Activated CD4-positive, alpha-beta T cell treated with anti-CD3 and anti-CD28 coated beads, Interleukin-2, amount 10 ng/mL, durations not matched to agents 7 days and 5 days (primary cell): ENCODE results near the gene DGKG. TPM values are rescaled to one million over a fixed set of nuclear protein-coding genes. Genes with fewer than 3 reads are reported as not detected.

Experiments
- CTCF ChIA-PET: fragments of 350-600 bp; sonication (Branson Sonifier 250); formaldehyde crosslinking; loops from one replicate; lab custom pipeline; 2021; ENCODE audit warnings: antibody characterized with exemption; lab: Charles Lee
- POLR2A ChIA-PET: fragments of 350-600 bp; sonication (Branson Sonifier 250); formaldehyde crosslinking; loops from one replicate; lab custom pipeline; 2021; ENCODE audit warnings: antibody characterized with exemption; lab: Charles Lee
- DNase-seq: peaks from one replicate; pipeline ENCODE4 v3.0.0-alpha.2; 2020
- H3K27ac Mint-ChIP-seq: one replicate; pipeline ENCODE4 v1.8.0; 2021; ENCODE audit warnings: mild to moderate bottlenecking, moderate library complexity, mixed read lengths
- H3K27me3 Mint-ChIP-seq: one replicate; pipeline ENCODE4 v1.8.0; 2021; ENCODE audit warnings: mixed read lengths
- H3K36me3 Mint-ChIP-seq: one replicate; pipeline ENCODE4 v1.8.0; 2021; ENCODE audit warnings: low read depth, mixed read lengths
- H3K4me1 Mint-ChIP-seq: one replicate; pipeline ENCODE4 v1.8.0; 2021; ENCODE audit warnings: mixed read lengths
- H3K4me3 Mint-ChIP-seq: one replicate; pipeline ENCODE4 v1.8.0; 2021; ENCODE audit warnings: mild to moderate bottlenecking, moderate library complexity, mixed read lengths
- H3K9me3 Mint-ChIP-seq: one replicate; pipeline ENCODE4 v1.8.0; 2021; ENCODE audit warnings: mixed read lengths
- total RNA-seq, 2 experiments: library from RNA; stranded (reverse); gene quantifications; one replicate each; pipeline ENCODE4 v1.2.3, GENCODE V29; 2021

DGKG gene
- total RNA-seq, 2 experiments from 2014 or later: 0.04 TPM; not detected in 1

DNA sequence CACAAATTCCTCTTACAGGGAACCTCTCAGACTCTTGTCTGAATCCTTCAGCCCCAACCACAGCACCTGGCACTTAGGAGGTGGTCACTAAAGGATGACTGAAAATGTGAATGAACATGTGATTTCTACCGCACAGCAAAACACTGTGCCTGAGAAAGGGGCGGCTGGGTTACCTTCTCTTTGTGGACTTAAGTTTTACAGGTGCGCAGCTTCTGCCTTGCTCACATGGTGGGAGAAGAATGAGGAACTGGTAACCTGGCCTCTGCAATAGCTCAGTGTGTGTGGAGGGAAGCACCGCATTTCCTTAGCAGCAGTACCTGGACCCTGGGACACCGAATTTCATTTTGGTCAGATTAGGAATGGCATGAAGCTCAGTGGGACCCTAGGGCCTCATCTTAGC is 243.3 kb downstream of the DGKG start:
- H3K4me1 Mint-ChIP-seq: no peaks in the 10 kb centered on the region
- DNase-seq: no peak
- H3K9me3 Mint-ChIP-seq: no peaks in the 10 kb centered on the region
- H3K27ac Mint-ChIP-seq: no peak overlapping the region
- ChIA-PET CTCF (no interaction called here), POLR2A (no interaction called here)
- H3K36me3 Mint-ChIP-seq: no peaks in the 10 kb centered on the region
- H3K4me3 Mint-ChIP-seq: no peak overlapping the region
- peaks cover 69% of the 10 kb centered on the region for H3K27me3 Mint-ChIP-seq

GRCh38 chr3:186117521-186118134 is 244.4 kb downstream of the DGKG start:
- no peak overlapping the region for H3K4me3 Mint-ChIP-seq
- H3K27ac Mint-ChIP-seq: no peak overlapping the region
- no peaks in the 10 kb centered on the region for H3K36me3 Mint-ChIP-seq
- no peaks in the 10 kb centered on the region for H3K4me1 Mint-ChIP-seq
- H3K27me3 Mint-ChIP-seq: peaks cover 75% of the 10 kb centered on the region
- CTCF ChIA-PET: no interaction called here
- no peak for DNase-seq
- POLR2A ChIA-PET: no interaction called here
- H3K9me3 Mint-ChIP-seq: no peaks in the 10 kb centered on the region

DNA sequence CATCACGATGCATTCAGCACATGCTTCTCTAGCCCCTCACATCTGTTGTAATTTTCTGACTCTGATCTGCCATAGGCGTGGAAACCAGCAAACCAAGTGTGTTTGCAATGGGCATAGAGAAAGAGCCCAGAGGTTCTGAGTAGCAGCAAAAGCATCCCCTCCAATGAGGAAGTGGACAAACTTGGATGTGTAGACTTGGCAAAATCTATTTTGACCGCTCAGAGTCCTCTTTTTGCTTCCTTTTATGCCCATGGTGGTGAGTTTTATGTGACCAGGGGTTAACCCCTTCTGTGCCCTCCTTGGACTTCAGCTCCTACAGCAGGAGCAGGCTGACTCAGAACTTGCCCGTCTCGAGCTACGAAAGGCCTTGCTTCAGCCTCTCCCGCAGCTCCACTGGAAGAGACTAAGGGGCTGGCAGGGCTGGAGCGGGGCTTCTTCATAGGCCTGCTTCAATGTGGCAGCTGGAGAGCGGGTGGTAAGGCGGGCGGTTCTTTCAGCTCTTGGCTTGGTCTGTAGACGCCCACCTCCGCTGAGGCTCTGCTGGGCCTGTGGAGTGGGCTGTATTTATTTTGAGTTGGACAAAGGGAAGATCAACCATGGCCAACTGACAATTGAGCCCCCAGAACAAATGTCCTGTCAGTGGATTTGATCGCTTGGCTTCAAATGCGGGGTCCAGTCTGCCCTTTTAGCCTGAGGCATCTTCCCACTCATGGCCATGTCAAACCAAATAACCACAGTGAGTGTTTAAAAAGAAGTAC is 246.6 kb downstream of the DGKG start:
- no peak for DNase-seq
- H3K9me3 Mint-ChIP-seq: no peaks in the 10 kb centered on the region
- ChIA-PET POLR2A (no interaction called here), CTCF (no interaction called here)
- peaks cover 9% of the 10 kb centered on the region for H3K4me1 Mint-ChIP-seq
- peaks cover 84% of the 10 kb centered on the region for H3K27me3 Mint-ChIP-seq
- no peak overlapping the region for H3K27ac Mint-ChIP-seq
- H3K36me3 Mint-ChIP-seq: no peaks in the 10 kb centered on the region
- H3K4me3 Mint-ChIP-seq: no peak overlapping the region

GRCh38 chr3:186110975-186111974 is 250.8 kb downstream of the DGKG start:
- H3K36me3 Mint-ChIP-seq: peaks cover 2% of the 10 kb centered on the region
- H3K4me3 Mint-ChIP-seq: peak overlapping the region; percentile 34
- DNase-seq: no peak
- peaks cover 36% of the 10 kb centered on the region for H3K4me1 Mint-ChIP-seq
- POLR2A ChIA-PET: interaction anchor here (0.5 kb wide), 1 partner anchor 148 kb away, joined by 4 read pairs; no protein-coding TSS in a partner anchor
- H3K27ac Mint-ChIP-seq: no peak overlapping the region
- CTCF ChIA-PET: interaction anchor here (0.6 kb wide), 1 partner anchor 280 kb away, joined by 3 read pairs; no protein-coding TSS in a partner anchor
- peaks cover 86% of the 10 kb centered on the region for H3K27me3 Mint-ChIP-seq
- no peaks in the 10 kb centered on the region for H3K9me3 Mint-ChIP-seq

GRCh38 chr3:186109897-186110803 is 251.9 kb downstream of the DGKG start:
- Mint-ChIP-seq H3K4me3 (peak overlapping the region; percentile 74), H3K36me3 (peaks cover 2% of the 10 kb centered on the region), H3K27ac (no peak overlapping the region), H3K27me3 (peaks cover 87% of the 10 kb centered on the region), H3K9me3 (no peaks in the 10 kb centered on the region), H3K4me1 (peaks cover 36% of the 10 kb centered on the region)
- no peak for DNase-seq
- POLR2A ChIA-PET: interaction anchor here (0.6 kb wide), 1 partner anchor 167 kb away, joined by 3 read pairs; no protein-coding TSS in a partner anchor
- CTCF ChIA-PET: interaction anchor here (0.6 to 1.0 kb wide), 2 partner anchors 167 to 279 kb away, joined by 3 read pairs; no protein-coding TSS in a partner anchor

GRCh38 chr3:186108941-186109865 is 252.8 kb downstream of the DGKG start, which contains the start of gene ETV5:
ETV5 (minus strand) TSS chr3:186109089; CDS start chr3:186105868, 3,221 bp downstream.
- Mint-ChIP-seq H3K27me3 (peaks cover 84% of the 10 kb centered on the region), H3K4me1 (peaks cover 36% of the 10 kb centered on the region), H3K4me3 (peak within 1 kb of the TSS; percentile 74), H3K36me3 (peaks cover 2% of the 10 kb centered on the region), H3K27ac (peak within 1 kb of the TSS; percentile 68), H3K9me3 (no peaks in the 10 kb centered on the region)
- DNase-seq: peak; percentile 92
- CTCF ChIA-PET: interaction anchor here (1.0 to 1.1 kb wide), 2 partner anchors 166 to 452 kb away, joined by 3 to 4 read pairs; no protein-coding TSS in a partner anchor
- POLR2A ChIA-PET: no interaction called here

DNA sequence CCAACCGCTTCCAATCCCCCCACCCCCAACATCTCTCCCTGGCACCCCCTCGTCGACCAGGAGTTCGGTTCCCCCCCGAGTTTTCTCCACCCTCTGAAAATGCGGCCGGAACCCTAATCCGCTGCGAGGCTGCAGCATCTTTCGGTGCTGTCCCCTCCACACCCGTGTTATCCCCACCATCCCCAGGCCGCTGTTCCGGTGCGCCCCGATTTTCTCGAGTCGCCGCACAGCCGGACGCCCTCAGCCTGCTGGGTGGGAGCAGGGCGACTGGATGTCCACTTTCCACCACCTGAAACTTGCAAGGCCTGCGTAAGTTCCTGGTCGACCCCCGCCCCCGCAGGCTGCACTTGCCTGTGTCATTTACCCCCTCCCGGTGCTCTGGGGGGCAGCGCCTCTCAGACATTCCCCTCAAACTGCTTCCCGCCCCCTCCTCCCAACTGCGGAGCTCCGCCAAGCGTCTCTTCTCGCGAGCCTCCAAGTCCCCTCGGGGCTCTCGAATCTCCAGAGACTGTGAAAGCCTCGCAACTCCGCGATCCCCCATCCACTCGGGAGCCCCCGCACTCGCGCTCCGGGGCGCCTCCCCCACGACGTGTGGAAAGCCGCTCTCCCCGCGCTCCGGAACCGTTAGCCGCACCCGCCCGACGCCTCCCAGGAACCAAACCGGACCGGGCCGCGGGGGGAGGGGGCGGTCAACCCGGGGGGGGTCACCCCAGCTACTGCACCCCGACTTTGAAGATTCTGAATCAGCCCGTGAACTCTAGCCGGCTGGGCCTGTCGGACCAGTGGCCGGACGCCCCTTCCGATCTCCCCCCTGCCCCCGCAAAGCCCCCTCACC is 253.7 kb downstream of the DGKG start:
- DNase-seq: peak; percentile 21
- H3K9me3 Mint-ChIP-seq: no peaks in the 10 kb centered on the region
- ChIA-PET POLR2A (no interaction called here), CTCF (interaction anchor here (1.1 kb wide), 1 partner anchor 453 kb away, joined by 4 read pairs; no protein-coding TSS in a partner anchor)
- peaks cover 36% of the 10 kb centered on the region for H3K4me1 Mint-ChIP-seq
- peaks cover 84% of the 10 kb centered on the region for H3K27me3 Mint-ChIP-seq
- H3K4me3 Mint-ChIP-seq: peak overlapping the region; percentile 74
- no peak overlapping the region for H3K27ac Mint-ChIP-seq
- H3K36me3 Mint-ChIP-seq: peaks cover 2% of the 10 kb centered on the region

DNA sequence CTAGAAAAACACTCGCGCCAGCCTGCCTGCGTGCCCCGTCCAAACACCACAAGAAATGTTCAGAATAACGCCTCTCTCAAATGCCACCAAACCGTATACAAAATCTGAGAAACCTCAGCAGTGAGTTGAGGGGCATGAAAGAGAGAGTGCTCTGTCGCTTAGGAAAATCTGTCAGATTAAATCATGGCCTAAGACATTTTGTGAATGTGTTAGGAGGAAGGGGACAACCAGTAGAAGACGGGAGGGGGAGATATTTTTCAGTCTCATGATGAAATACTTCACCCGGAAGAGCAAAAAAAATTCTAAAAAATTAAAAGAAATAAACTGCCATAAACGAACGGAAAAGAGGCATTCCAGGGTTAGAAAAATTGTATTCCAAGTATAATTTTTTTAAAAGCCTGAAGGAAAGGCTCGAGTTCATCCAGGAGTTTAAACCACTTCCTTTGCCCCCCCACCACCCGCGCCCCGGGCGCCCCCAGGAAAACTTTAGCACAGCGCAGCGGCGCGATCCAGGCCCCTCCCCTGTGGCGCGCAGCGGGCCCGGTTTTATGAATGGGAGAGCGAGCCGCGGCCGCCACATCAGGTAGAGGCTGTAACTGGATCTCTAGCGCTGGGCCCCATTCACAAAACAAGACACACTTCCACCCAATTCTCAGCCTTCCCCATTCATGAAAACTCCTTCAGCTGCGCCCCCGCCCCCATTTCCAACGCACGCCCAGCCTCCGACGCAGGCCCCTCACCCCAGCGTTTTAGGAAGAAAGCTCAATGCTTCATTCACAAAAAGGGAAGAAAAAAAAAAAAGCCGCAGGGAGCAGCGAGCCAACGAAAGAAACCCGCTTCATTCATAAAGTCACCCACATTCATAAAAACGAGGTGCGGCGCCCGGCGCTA is 254.6 kb downstream of the DGKG start:
- Mint-ChIP-seq H3K27ac (no peak overlapping the region), H3K9me3 (no peaks in the 10 kb centered on the region), H3K4me1 (peaks cover 36% of the 10 kb centered on the region), H3K4me3 (peak overlapping the region; percentile 74), H3K36me3 (peaks cover 2% of the 10 kb centered on the region), H3K27me3 (peaks cover 84% of the 10 kb centered on the region)
- ChIA-PET POLR2A (no interaction called here), CTCF (no interaction called here)
- peak; percentile 56 for DNase-seq

DNA sequence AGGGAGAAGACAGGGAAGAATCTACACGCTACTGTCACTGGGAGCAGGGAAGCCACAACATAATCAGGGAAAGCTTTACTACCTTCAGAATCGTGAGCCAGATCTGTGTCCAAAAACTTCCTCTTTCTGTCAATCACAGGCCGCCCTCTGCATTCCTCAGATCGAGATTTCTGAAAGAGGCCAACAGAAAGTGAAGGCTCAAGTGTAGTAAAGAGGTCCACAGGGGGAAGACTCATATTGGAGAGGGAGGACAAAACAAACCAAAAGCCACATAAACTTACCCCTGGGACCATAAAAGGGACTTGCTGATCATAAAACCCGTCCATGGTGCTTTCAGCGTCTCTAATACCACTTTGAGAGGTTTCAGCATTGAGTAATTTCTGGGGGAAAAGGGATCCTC is 256.5 kb downstream of the DGKG start:
- Mint-ChIP-seq H3K27ac (no peak overlapping the region), H3K27me3 (peaks cover 73% of the 10 kb centered on the region), H3K36me3 (peaks cover 2% of the 10 kb centered on the region), H3K9me3 (no peaks in the 10 kb centered on the region), H3K4me3 (no peak overlapping the region), H3K4me1 (peaks cover 29% of the 10 kb centered on the region)
- ChIA-PET POLR2A (no interaction called here), CTCF (interaction anchor here (0.7 to 1.1 kb wide), 2 partner anchors 13 to 41 kb away, joined by 3 to 4 read pairs; no protein-coding TSS in a partner anchor)
- DNase-seq: no peak
